IMR-90 (cell line): Measurements from ENCODE around the gene ATF4. TPM values are rescaled to one million over a fixed set of nuclear protein-coding genes. Genes with fewer than 3 reads are reported as not detected.
A peak's percentile ranks its signal among the peaks of the same experiment; 100 is the strongest.

Source experiments
- ATAC-seq: fragments of 200-7000 bp; cut with Tn5 transposase; 2 replicates; pipeline ENCODE4 v1.9.1; 2020; ENCODE audit warnings: low read depth, mild to moderate bottlenecking, moderate library complexity
- Bru-seq: library from RNA; stranded (reverse); fragments of 400-500 nt; gene quantifications from one replicate; lab custom pipeline; 2021; lab: Mats Ljungman, UMichigan
- BruChase-seq, 2 experiments: library from RNA; stranded (reverse); fragments of 400-500 nt; gene quantifications; one replicate each; lab custom pipeline; 2021; lab: Mats Ljungman, UMichigan
- BruUV-seq: library from RNA; stranded (reverse); fragments of 400-500 nt; replicated peaks from 2 replicates; lab custom pipeline; 2021; lab: Mats Ljungman, UMichigan
- CTCF ChIA-PET: fragments of 300-600 bp; formaldehyde crosslinking; extraction: SDS; loops from one replicate; lab custom pipeline; 2021; ENCODE audit warnings: antibody characterized with exemption; lab: Yijun Ruan, JAX
- POLR2A ChIA-PET: fragments of 300-600 bp; sonication (Branson Sonifier 250); formaldehyde crosslinking; loops from one replicate; lab custom pipeline; 2022; ENCODE audit warnings: antibody characterized with exemption; ENCODE audit not compliant: unreplicated experiment; lab: Charles Lee
- DNase-seq: peaks from one replicate; pipeline ENCODE4 v3.0.0; 2013
- H2AFZ ChIP-seq: replicated peaks from 2 replicates; pipeline ENCODE3; 2013; ENCODE audit warnings: low read length, mild to moderate bottlenecking; ENCODE audit not compliant: poor library complexity
- H2AK5ac ChIP-seq: 2 replicates; pipeline ENCODE4 v1.6.1; 2013; ENCODE audit warnings: low read depth, low read length, inconsistent platforms
- H2AK9ac ChIP-seq: replicated peaks from 2 replicates; pipeline ENCODE3; 2013; ENCODE audit warnings: mild to moderate bottlenecking, low read depth, low read length, moderate library complexity; ENCODE audit not compliant: poor library complexity
- H2BK120ac ChIP-seq: 2 replicates; pipeline ENCODE4 v1.6.1; 2013; ENCODE audit warnings: low read depth, low read length, inconsistent platforms
- H2BK15ac ChIP-seq: 3 replicates; pipeline ENCODE4 v1.6.1; 2013; ENCODE audit warnings: low read depth, low read length, inconsistent platforms
- H2BK20ac ChIP-seq: 2 replicates; pipeline ENCODE4 v1.6.1; 2013; ENCODE audit warnings: low read depth, mild to moderate bottlenecking, inconsistent platforms, low read length, moderate library complexity
- H2BK5ac ChIP-seq: 2 replicates; pipeline ENCODE4 v1.6.1; 2013; ENCODE audit warnings: mild to moderate bottlenecking, low read depth, low read length, inconsistent platforms; ENCODE audit not compliant: poor library complexity, severe bottlenecking
- H3K14ac ChIP-seq: replicated peaks from 2 replicates; pipeline ENCODE4 v1.6.1; 2013; ENCODE audit warnings: low read depth, low read length, inconsistent platforms
- H3K18ac ChIP-seq: 2 replicates; pipeline ENCODE4 v1.6.1; 2013; ENCODE audit warnings: low read depth, low read length, control low read depth
- H3K23ac ChIP-seq: 2 replicates; pipeline ENCODE4 v1.6.1; 2013; ENCODE audit warnings: low read depth, low read length, inconsistent platforms
- H3K27ac ChIP-seq: 2 replicates; pipeline ENCODE4 v1.5.1; 2013; ENCODE audit warnings: mild to moderate bottlenecking, control low read depth, low read length; ENCODE audit not compliant: insufficient read depth
- H3K27me3 ChIP-seq: 2 replicates; pipeline ENCODE4 v1.6.1; 2013; ENCODE audit warnings: low read length; ENCODE audit not compliant: control insufficient read depth, insufficient read depth
- H3K36me3 ChIP-seq: 2 replicates; pipeline ENCODE4 v1.6.1; 2013; ENCODE audit warnings: low read length, mixed read lengths; ENCODE audit not compliant: control insufficient read depth, insufficient read depth
- H3K4ac ChIP-seq: 2 replicates; pipeline ENCODE4 v1.6.1; 2013; ENCODE audit warnings: low read depth, low read length, inconsistent platforms
- H3K4me1 ChIP-seq: 2 replicates; pipeline ENCODE4 v1.6.1; 2013; ENCODE audit warnings: low read length, mixed read lengths; ENCODE audit not compliant: control insufficient read depth, insufficient read depth
- H3K4me2 ChIP-seq: 2 replicates; pipeline ENCODE4 v1.6.1; 2013; ENCODE audit warnings: low read depth, mild to moderate bottlenecking, control low read depth, low read length, moderate library complexity
- H3K4me3 ChIP-seq: 2 replicates; pipeline ENCODE4 v1.5.1; 2013; ENCODE audit warnings: low read depth, mild to moderate bottlenecking, control low read depth, low read length, moderate library complexity; ENCODE audit not compliant: insufficient read depth
- H3K56ac ChIP-seq: 2 replicates; pipeline ENCODE4 v1.6.1; 2013; ENCODE audit warnings: low read length, inconsistent platforms; ENCODE audit not compliant: insufficient read depth; ENCODE audit errors: extremely low read depth
- H3K79me1 ChIP-seq, 2 experiments: 2 replicates each; pipeline ENCODE4 v1.6.1; 2013; ENCODE audit warnings: low read length in 2 of 2, inconsistent platforms in 1 of 2, low read depth in 1 of 2
- H3K9ac ChIP-seq: 2 replicates; pipeline ENCODE4 v1.6.1; 2013; ENCODE audit warnings: low read depth, low read length, control low read depth
- H3K9me1 ChIP-seq: 2 replicates; pipeline ENCODE4 v1.6.1; 2013; ENCODE audit warnings: low read length, inconsistent platforms; ENCODE audit not compliant: insufficient read depth
- H3K9me3 ChIP-seq: 2 replicates; pipeline ENCODE4 v1.6.1; 2013; ENCODE audit warnings: low read length; ENCODE audit not compliant: control insufficient read depth, insufficient read depth
- H4K20me1 ChIP-seq: 2 replicates; pipeline ENCODE4 v1.6.1; 2013; ENCODE audit warnings: low read length, inconsistent platforms; ENCODE audit not compliant: insufficient read depth
- H4K5ac ChIP-seq: 2 replicates; pipeline ENCODE4 v1.6.1; 2013; ENCODE audit warnings: mild to moderate bottlenecking, low read depth, low read length, control low read depth
- H4K8ac ChIP-seq, 2 experiments: 2 replicates each; pipeline ENCODE4 v1.6.1; 2013; ENCODE audit warnings: low read depth in 2 of 2, low read length in 2 of 2, control low read depth in 1 of 2, inconsistent platforms in 1 of 2
- H4K91ac ChIP-seq: 2 replicates; pipeline ENCODE4 v1.6.1; 2013; ENCODE audit warnings: low read depth, low read length, inconsistent platforms; ENCODE audit not compliant: insufficient read depth
- BHLHE40 ChIP-seq: fragments of 150-350 bp; IDR thresholded peaks from 2 replicates; pipeline ENCODE4 v1.6.1; 2016; ENCODE audit warnings: mild to moderate bottlenecking, low read depth, low read length
- CHD1 ChIP-seq: IDR thresholded peaks from 2 replicates; pipeline ENCODE4 v1.6.1; 2012; ENCODE audit warnings: low read depth, low read length, improper control_type of control experiment
- FOS ChIP-seq: fragments of 150-350 bp; IDR thresholded peaks from 2 replicates; pipeline ENCODE4 v1.6.1; 2016; ENCODE audit warnings: low read depth, low read length
- POLR2A ChIP-seq: IDR thresholded peaks from 2 replicates; pipeline ENCODE4 v1.6.1; 2012; ENCODE audit warnings: mild to moderate bottlenecking, low read depth, low read length
- RAD21 ChIP-seq: IDR thresholded peaks from 2 replicates; pipeline ENCODE4 v1.6.1; 2012; ENCODE audit warnings: low read length, improper control_type of control experiment
- RFX5 ChIP-seq: IDR thresholded peaks from 2 replicates; pipeline ENCODE4 v1.8.0; 2012; ENCODE audit warnings: low read depth, mild to moderate bottlenecking, low read length, moderate library complexity
- SMC3 ChIP-seq: fragments of 150-350 bp; IDR thresholded peaks from 2 replicates; pipeline ENCODE4 v1.6.1; 2016; ENCODE audit warnings: low read depth, mild to moderate bottlenecking, antibody characterized with exemption, low read length, moderate library complexity
- WGBS, 2 experiments: methylation state at CpG; one replicate each; pipeline versions ENCODE4 v1.1.5 to v1.1.7; 2013; ENCODE audit warnings: missing lambda C conversion rate in 2 of 2; ENCODE audit not compliant: insufficient read length in 1 of 2; ENCODE audit errors: extremely low coverage in 2 of 2; 5-methylcytosine and 5-hydroxymethylcytosine counted together
- dilution Hi-C: fragments of 300-500 bp; cut with HindIII; formaldehyde crosslinking; loops from one replicate; pipeline ENCODE4 v1.14.3; 2018; ENCODE audit warnings: low sequenced_read_pairs; ENCODE audit not compliant: unreplicated experiment
- in situ Hi-C: fragments of 300-500 bp; cut with MboI; formaldehyde crosslinking; loops from 3 replicates; pipeline ENCODE4 v1.14.3; 2019; ENCODE audit warnings: low sequenced_read_pairs, inconsistent platforms, mixed read lengths
- intact Hi-C: fragments of 100-400 bp; cut with micrococcal nuclease; formaldehyde crosslinking; loops from 2 replicates; pipeline ENCODE4 v1.10.0; 2022
- long read RNA-seq: library from polyadenylated mRNA; unstranded; transcript quantifications from one replicate; pipeline ENCODE4 v2.0.0, GENCODE V29; 2021; ENCODE audit not compliant: unreplicated experiment
- polyA plus RNA-seq, 3 experiments: library from polyadenylated mRNA; depleted of rRNA; stranded (reverse); fragments of >200 nt; gene quantifications; 2 replicates each; pipeline ENCODE4 v1.2.3, GENCODE V29; 2012; ENCODE audit warnings: low replicate concordance in 1 of 3
- total RNA-seq: library from RNA; depleted of rRNA; stranded (reverse); fragments of >200 nt; gene quantifications from 2 replicates; pipeline ENCODE4 v1.2.3, GENCODE V29; 2012; rRNA removed
- TF ChIP-seq, protein P1 (sequence below): fragments of 150-350 bp; IDR thresholded peaks from 2 replicates; pipeline ENCODE4 v1.6.1; 2017; ENCODE audit warnings: mild to moderate bottlenecking, antibody characterized with exemption, low read length, low read depth
- TF ChIP-seq, protein P2 (sequence below): fragments of 150-350 bp; IDR thresholded peaks from 2 replicates; pipeline ENCODE4 v1.6.1; 2016; ENCODE audit warnings: low read depth, mild to moderate bottlenecking, low read length, moderate library complexity, borderline replicate concordance

The ATF4 gene, protein sequence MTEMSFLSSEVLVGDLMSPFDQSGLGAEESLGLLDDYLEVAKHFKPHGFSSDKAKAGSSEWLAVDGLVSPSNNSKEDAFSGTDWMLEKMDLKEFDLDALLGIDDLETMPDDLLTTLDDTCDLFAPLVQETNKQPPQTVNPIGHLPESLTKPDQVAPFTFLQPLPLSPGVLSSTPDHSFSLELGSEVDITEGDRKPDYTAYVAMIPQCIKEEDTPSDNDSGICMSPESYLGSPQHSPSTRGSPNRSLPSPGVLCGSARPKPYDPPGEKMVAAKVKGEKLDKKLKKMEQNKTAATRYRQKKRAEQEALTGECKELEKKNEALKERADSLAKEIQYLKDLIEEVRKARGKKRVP
- 136 and 148 TPM in 2 replicates for total RNA-seq
- polyA plus RNA-seq (2012; rRNA removed), result 662 and 949 TPM in 2 replicates
- polyA plus RNA-seq (2012; cell fraction: cytosol; rRNA removed), result 533 and 881 TPM in 2 replicates
- 1,013 and 1,510 TPM in 2 replicates for polyA plus RNA-seq (2012; cell fraction: nucleus; rRNA removed; ENCODE audit: low replicate concordance)
- percentile 99 among the genes with signal in this experiment for Bru-seq, nascent RNA
- BruChase-seq, experiment 1, labeled RNA remaining after a 6-hour chase, result percentile 98 among the genes with signal in this experiment
- BruChase-seq, experiment 2, labeled RNA remaining after a 2-hour chase, result percentile 98 among the genes with signal in this experiment
- long read RNA-seq, transcript ATF4-201 (2 exons, 2,019 nt), result minor isoform, 33 of 318 reads
- long read RNA-seq, transcript ATF4-202 (3 exons, 1,419 nt), result major isoform, 65 of 318 reads
- long read RNA-seq, partial matches to known transcripts, result 0 of 318 reads
- long read RNA-seq, other reads (novel, unspliced or antisense), result 220 of 318 reads

DNA sequence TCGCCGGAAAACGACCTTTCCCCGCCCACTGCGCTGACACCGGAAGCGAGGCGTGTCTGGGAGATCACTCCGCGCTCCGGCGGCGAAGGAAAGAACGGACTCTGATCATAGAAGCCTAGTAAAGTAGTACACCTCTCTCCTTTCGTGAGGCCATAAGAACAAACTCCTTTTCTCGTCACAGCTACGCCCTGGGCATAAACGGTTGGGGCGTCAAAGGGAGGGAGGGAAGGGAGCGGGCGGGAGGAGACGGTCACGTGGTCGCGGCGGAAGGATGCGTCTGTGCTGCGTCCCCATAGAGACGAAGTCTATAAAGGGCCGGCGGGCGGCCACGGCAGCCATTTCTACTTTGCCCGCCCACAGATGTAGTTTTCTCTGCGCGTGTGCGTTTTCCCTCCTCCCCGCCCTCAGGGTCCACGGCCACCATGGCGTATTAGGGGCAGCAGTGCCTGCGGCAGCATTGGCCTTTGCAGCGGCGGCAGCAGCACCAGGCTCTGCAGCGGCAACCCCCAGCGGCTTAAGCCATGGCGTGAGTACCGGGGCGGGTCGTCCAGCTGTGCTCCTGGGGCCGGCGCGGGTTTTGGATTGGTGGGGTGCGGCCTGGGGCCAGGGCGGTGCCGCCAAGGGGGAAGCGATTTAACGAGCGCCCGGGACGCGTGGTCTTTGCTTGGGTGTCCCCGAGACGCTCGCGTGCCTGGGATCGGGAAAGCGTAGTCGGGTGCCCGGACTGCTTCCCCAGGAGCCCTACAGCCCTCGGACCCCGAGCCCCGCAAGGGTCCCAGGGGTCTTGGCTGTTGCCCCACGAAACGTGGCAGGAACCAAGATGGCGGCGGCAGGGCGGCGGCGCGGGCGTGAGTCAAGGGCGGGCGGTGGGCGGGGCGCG is at the start of gene ATF4:
Gene ATF4, plus strand, starts transcription at position 337 of the 880 bp plus-strand sequence. CDS start 884 bp downstream, outside the sequence.
- Histone ChIP-seq H4K20me1 (peaks cover 53% of the 10 kb centered on the region), H3K27me3 (no peaks in the 10 kb centered on the region), H3K4me1 (peaks cover 4% of the 10 kb centered on the region), H3K14ac (peak within 1 kb of the TSS; percentile 100), H3K23ac (peak within 1 kb of the TSS; percentile 97), H4K5ac (peak within 1 kb of the TSS; percentile 98), H3K36me3 (peaks cover 34% of the 10 kb centered on the region), H2AK5ac (peak within 1 kb of the TSS; percentile 94), H4K8ac (peak within 1 kb of the TSS; percentile 91 to 98), H3K27ac (peak within 1 kb of the TSS; percentile 97), H2BK5ac (peak within 1 kb of the TSS; percentile 98), H2BK15ac (peak within 1 kb of the TSS; percentile 99), H2AK9ac (peak within 1 kb of the TSS; percentile 100), H2AFZ (peak within 1 kb of the TSS; percentile 96), H3K56ac (peak within 1 kb of the TSS; percentile 100), H3K9me1 (peaks cover 5% of the 10 kb centered on the region; the same call in 1 of the 2 replicates), H3K18ac (peak within 1 kb of the TSS; percentile 100), H3K4ac (peak within 1 kb of the TSS; percentile 98), H3K4me3 (peak within 1 kb of the TSS; percentile 89), H2BK120ac (peak within 1 kb of the TSS; percentile 99), H3K79me1 (peaks cover 20 to 66% of the 10 kb centered on the region in 2 experiments), H3K9me3 (no peaks in the 10 kb centered on the region), H3K9ac (peak within 1 kb of the TSS; percentile 99), H2BK20ac (peak within 1 kb of the TSS; percentile 84), H3K4me2 (peak within 1 kb of the TSS; percentile 97), H4K91ac (peak within 1 kb of the TSS; percentile 100)
- in situ Hi-C loops, result loop anchor here (10.0 kb wide), 1 partner anchor 206 kb away; the partner anchor contains the start of gene RPL3
- no peak for DNase-seq
- POLR2A ChIA-PET, result interaction anchor here (0.7 to 1.2 kb wide), 6 partner anchors 8 to 898 kb away, joined by 3 to 8 read pairs (median 4); partner anchors contain the start of genes MIEF1 and TAB1
- peak; percentile 40 for ATAC-seq
- no TSS peak for BruUV-seq
- CTCF ChIA-PET, result interaction anchor here (0.6 to 0.7 kb wide), 2 partner anchors 121 to 201 kb away, joined by 3 read pairs; partner anchors contain the start of genes RPL3 and TAB1
- dilution Hi-C loops, result no loop called here
- WGBS, 2 experiments, result 2% methylated on average over 32 of the region's 86 CpGs; no CpG with 5 or more reads in 1 of the 2 experiments
- intact Hi-C loops, result loop anchor here (1.0 to 10.0 kb wide), 4 partner anchors 27 to 348 kb away; partner anchors contain the start of gene RPL3
- TF ChIP-seq, protein P1, sequence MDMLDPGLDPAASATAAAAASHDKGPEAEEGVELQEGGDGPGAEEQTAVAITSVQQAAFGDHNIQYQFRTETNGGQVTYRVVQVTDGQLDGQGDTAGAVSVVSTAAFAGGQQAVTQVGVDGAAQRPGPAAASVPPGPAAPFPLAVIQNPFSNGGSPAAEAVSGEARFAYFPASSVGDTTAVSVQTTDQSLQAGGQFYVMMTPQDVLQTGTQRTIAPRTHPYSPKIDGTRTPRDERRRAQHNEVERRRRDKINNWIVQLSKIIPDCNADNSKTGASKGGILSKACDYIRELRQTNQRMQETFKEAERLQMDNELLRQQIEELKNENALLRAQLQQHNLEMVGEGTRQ, result peak; percentile 97
- TF ChIP-seq, protein P2, sequence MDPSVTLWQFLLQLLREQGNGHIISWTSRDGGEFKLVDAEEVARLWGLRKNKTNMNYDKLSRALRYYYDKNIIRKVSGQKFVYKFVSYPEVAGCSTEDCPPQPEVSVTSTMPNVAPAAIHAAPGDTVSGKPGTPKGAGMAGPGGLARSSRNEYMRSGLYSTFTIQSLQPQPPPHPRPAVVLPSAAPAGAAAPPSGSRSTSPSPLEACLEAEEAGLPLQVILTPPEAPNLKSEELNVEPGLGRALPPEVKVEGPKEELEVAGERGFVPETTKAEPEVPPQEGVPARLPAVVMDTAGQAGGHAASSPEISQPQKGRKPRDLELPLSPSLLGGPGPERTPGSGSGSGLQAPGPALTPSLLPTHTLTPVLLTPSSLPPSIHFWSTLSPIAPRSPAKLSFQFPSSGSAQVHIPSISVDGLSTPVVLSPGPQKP, result no peak
- TF ChIP-seq POLR2A, result peak; percentile 99
- TF ChIP-seq BHLHE40, result peak; percentile 47; the same call in 1 of the 2 replicates
- no peak for TF ChIP-seq RFX5
- peak; percentile 95; the same call in 1 of the 2 replicates for TF ChIP-seq CHD1
- no peak for TF ChIP-seq RAD21
- no peak for TF ChIP-seq FOS
- no peak for TF ChIP-seq SMC3
